ENCODE data around the gene MAP3K7.

DNA sequence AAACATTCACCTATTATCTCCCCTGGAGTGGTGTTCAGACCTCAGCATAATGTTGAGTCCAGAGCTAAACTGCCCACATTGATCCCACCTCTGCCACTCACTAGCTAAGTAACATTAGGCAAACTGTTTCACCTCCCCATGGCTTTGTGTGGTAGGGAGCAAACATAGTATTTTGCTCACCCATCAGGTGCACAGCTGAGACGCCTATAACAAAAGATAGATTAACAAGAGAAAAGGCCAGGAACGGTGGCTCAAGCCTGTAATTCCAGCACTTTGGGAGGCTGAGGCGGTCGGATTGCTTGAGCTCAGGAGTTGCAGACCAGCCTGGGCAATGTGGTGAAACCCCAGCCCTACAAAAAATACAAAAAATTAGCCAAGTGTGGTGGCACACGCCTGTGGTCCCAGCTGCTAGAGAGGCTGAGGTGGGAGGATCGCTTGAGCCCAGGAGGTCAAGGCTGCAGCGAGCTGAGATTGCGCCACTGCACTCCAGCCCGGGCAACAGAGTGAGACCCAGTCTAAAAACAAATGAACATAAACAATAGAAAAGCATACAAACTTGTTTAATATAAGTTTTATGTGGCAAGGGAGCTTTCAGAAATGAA is 91.6 kb downstream of the MAP3K7 start:
- TF ChIP-seq, protein P1, sequence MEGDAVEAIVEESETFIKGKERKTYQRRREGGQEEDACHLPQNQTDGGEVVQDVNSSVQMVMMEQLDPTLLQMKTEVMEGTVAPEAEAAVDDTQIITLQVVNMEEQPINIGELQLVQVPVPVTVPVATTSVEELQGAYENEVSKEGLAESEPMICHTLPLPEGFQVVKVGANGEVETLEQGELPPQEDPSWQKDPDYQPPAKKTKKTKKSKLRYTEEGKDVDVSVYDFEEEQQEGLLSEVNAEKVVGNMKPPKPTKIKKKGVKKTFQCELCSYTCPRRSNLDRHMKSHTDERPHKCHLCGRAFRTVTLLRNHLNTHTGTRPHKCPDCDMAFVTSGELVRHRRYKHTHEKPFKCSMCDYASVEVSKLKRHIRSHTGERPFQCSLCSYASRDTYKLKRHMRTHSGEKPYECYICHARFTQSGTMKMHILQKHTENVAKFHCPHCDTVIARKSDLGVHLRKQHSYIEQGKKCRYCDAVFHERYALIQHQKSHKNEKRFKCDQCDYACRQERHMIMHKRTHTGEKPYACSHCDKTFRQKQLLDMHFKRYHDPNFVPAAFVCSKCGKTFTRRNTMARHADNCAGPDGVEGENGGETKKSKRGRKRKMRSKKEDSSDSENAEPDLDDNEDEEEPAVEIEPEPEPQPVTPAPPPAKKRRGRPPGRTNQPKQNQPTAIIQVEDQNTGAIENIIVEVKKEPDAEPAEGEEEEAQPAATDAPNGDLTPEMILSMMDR (IDR thresholded peaks at IDR 0.05) = no peak
- TF ChIP-seq POLR2AphosphoS5 (IDR thresholded peaks at IDR 0.05) = no peak
- no peak for TF ChIP-seq POLR2A (IDR thresholded peaks at IDR 0.05)

Data from stomach (tissue), 4 donors.